Stimulated activated CD4-positive, alpha-beta T cell treated with anti-CD3 and anti-CD28 coated beads, Interleukin-4, amount 100 ng/mL, for 1 hour (primary cell): Measurements from ENCODE around the gene DRC1.

ENCODE experiments used
- DNase-seq: peaks from one replicate; pipeline ENCODE4 v3.0.0-alpha.2; 2020

DRC1 gene

DNA sequence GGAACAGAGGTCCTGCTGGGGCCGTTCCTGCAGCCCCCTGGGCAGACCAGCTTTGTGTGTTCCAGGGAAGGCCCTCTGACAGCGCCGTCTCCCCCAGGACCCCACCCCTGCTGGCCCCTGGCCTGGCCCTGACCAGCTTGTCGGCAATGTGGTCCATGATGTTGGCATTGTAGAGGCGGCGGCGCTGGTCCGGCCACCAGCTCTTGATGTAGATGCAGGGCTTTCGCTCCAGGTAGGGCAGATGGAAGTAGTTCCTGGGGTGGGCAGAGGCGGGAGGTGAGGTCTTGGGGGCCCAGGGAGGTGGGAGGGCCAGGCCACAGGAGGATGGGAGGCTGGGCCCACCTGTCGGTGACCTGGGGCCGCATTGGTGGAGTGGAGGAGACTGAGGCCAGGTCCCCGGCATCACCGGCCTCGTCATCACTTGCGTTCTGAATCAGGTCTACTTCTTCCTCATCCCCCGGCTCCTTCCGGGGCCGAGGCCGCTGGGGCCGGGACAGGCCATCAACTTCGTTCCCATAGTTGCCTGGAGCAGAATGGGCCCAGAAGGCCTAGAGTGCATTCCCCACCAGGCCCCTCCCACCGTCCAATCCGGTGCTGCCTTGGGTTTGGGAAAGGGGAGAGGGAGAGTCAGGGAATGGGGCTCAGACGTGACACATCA is 77.5 kb downstream of the DRC1 start:
- DNase-seq, result no peak

DNA sequence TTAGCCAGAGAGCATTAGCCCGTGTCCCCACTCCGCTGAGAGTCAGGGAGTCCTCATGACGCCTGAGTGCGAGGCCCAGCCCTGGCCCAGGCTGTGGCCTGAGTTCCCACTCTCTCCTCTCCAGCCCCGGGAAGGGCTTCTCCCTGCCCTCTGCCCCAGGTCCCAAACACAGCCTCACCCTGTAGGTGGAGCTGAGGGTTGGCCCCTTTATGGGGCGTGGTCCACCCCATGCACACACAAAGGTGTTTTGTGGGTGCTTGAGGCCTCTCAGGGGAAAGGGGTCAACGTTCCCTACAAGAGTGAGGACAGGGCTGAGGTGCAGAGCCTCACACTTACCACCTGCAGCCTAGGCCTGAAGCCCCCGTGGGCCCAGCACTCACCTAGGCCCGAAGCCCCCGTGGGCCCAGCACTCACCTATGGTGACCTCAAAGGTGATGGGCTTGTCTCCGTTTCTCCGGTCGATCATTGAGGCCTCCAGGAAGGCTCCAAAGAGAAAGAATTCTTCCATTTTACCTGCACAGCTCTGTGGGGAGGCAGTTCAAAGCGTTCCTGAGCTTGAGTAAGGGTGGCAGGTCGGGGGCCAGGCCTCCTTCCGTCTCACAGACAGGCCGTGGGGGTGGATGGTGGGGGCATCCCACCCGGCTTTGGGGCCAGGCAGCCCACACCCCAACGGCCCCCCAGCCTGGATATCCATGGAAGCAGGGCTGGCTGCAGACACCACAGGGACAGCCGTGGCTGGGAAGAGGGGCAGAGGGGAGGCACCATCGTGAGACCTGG is 78.3 kb downstream of the DRC1 start:
- DNase-seq, result no peak

DNA sequence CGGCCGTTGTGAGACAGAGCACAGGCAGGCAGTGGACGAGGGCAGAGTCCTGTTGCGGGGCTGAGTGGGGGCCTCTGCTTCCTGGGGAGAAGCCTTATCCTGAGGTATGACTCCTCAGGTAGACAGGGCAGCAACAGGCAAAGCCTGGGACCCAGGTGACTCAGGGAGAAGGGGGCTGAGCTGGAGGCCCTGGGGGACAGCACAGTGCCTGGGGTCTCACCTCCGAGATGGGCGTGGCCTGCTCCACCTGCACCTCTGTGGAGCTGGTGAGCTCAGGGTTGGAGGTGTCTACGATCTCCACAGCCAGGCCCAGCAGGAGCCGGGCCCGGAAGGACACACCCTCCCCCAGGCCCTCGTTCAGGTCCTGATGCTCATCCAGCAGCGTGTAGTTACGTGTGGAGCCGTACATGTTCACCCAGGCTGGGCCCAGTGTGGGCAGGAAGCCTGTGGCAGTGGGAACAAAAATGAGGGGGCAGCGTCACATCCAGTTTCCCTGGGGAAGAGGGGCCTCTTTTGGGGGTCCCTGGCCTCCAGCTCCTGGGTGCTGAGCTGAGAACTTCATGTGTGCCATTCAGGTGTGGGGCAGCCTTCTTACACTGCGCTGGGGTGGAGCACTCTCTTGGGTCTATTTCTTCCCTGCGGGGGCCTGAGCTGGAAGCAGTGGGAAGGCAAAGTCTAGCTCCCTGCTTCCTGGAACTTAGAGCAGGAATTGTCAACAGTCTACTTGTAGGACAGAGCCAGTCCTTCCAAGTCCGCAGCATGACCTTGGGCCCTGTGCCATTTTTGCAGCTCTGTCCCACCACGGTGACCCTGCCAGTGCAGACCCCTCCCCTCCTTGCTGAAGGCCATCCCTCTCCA is 79.1 kb downstream of the DRC1 start:
- DNase-seq, result no peak

DNA sequence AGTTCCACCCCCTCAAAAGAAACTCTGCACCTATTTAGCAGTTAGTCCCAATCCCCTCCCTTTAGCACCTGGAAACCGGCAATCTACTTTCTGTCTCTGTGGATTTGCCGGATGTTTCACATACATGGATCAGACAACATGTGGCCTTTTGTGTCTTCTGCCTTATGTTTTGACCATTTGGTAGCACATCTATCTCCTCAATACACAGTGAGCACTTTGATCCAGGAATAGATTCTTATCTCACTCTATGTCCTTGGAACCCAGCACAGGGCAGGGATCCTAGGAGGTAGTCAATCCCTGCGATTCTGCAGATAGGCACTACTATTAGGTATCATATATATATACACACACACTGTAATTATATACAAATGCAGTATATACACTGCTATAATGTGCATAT is 80.0 kb downstream of the DRC1 start:
- DNase-seq, result no peak

DNA sequence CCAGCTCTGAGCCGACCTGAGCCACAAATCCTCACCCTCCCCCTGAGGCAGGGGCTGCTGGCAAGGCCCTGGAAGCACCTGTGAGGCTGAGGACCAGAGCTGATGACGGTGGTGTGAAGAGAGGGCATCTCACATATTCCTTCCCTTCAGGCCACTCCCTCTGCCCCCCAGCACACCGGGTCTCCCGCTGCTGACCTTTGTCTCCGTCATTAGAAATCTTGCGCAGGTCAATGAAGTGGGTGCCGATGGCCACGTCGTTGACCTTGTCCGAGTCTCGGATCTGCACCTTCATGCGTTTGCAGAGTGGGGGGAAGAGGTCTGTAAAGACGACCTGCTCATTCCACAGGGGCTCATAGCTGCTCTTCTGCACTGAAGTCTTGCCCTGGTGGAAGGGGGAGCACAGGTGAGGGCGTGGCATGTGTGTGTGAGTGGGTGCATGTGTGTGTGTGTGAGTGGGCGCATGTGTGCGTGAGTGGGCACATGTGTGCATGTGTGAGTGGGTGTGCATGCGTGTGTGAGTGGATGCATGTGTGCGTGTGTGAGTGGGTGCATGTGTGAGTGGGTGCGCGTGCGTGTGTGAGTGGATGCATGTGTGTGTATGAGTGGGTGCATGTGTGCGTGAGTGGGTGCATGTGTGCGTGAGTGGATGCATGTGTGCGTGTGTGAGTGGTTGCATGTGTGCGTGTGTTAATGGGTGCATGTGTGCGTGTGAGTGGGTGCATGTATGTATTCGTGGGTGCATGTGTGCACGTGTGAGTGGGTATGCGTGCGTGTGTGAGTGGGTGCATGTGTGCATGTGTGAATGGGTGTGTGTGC is 80.7 kb downstream of the DRC1 start:
- DNase-seq, result no peak

DNA sequence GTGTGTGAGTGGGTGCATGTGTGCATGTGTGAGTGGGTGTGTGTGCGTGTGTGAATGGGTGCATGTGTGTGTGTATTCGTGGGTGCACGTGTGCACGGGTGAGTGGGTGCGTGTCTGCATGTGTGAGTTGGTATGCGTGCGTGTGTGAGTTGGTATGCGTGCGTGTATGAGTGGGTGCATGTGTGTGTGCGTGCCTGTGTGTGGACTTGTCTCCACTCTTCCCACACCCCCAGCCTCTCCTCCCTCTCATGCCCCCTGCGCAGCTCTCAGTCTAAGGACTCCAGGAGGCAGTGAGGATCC is 81.3 kb downstream of the DRC1 start:
- DNase-seq, result no peak

DNA sequence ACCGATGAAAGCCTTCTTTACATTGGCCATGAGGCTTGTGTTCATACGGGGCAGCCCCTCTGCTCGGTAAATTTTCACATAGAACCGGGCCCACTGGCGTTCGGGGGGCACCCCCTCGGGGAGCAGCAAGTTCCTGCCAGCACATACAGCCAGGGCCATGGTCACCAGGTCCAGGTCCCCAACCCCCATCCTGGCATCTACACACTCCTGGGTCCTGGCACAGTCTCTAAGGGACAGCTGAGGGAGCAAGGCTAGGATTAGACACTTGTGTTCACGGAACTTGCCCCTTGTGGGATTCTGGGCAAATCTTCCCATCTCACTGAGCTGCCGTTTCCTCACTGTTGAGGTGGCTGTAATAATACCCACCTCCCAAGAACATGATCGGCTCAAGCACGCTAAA is 81.8 kb downstream of the DRC1 start:
- DNase-seq, result no peak

DNA sequence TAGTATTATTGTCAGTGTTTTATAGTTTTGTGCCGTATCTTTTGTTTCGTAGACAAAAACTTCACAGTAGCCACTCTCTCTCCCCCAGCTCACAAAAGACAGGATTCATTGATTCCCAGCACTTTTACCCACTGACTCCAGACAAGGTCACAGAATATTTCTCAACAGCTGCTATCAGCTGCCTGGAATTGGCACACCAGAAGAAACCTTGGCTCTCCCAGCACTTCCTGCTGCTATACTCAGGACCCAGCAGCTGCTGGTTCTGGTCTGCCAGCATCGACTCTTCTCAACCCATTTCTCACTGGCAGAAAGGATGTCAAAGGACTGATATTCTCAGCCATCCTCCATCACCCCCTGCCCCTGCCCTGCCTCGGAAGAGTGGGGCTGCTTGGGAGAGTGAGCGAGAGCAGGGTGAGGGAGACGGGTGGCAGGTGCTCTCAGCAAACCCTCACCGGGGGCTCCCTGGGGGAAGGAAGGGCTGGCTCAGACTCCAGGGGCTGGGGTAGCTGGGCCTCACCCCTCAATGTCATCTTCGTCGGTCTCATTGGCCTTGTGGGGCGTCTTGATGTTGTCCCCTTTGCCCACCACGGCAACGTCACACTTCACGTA is 82.3 kb downstream of the DRC1 start:
- no peak for DNase-seq

DNA sequence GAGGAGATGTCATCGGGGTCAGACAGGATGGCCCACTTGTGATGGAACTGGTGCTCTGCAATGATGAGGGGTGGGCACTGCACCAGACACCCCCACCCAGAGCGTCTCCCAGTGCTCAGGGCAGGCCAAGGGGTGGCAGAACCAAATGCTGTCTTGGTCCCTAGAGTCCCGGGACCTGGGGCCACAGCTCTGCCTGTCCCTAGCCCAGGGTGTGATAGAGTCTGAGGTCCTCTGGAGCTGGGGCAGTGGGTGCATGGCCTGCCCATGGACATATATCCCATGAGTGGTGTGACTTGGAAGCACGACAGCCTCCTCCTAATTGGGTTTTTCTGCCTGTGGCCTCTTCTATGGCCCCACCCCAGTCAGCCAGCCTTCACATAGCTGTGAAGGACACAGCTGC is 82.9 kb downstream of the DRC1 start:
- no peak for DNase-seq

DNA sequence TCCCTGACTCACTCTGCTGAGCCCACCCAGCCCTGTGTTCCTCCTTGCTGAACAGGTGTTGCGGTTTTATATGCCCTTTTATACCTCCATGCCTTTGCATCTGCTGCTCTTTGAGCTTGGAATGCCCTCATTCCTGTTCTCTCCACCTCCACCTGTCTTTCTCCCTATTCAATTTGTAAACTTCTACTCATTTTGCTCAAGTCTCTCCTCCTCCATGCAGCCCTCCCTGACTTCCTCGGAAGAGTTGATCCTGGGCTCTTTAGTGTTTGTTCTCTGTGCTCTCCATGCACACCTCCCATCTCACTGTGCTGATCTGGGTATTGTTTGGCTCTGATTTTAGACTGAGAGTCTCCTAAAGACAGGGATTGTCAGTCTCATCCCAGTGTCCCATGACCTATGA is 83.4 kb downstream of the DRC1 start:
- no peak for DNase-seq

DNA sequence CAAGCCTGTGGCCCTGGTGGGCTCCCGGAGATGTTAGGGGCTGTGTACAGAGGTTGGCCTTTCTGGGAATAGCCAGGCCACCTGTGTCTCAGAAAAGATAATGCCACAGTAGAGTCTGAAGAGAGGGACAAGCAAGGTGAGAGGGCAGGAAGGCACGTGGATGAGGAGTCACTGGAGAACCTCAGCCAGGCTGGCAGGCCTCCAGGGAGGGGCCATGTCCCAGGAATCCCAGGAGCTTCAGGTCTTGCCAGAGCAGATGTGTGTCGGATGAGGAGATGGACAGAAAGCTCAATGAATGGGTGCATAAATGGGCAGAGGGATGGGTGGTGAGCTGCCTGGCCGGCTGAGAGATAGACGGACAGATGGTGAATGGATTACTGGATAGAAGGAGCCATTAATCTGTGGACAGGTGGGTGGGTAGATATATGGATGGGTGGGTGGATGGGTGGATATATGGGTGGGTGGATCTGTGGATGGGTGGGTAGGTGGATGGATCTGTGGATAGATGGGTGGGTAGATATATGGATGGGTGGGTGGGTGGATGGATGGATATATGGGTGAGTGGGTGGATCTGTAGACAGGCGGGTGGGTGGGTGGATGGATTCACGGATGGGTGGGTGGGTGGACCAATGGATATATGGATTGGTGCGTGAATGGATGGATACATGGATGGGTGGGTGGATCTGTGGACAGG is 84.2 kb downstream of the DRC1 start:
- DNase-seq, result no peak

DNA sequence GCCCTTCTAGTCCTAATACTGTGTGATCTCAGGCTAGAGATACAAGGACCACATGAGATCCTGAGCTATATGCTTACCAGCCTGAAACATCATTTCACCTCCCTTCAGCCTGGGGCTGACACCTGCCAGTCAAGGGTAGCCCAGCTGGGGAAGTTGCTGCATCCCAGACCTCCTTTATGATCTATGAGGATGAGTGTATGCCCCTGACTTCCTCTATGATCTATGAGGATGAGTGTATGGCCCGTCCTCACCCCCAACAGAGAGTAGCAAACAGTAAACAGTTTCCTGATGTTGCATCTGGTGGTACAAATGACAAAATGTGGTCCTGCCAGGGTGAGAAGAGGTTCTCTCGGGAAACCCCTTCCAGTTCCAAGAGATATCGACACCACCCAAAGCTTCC is 85.1 kb downstream of the DRC1 start:
- DNase-seq, result no peak

DNA sequence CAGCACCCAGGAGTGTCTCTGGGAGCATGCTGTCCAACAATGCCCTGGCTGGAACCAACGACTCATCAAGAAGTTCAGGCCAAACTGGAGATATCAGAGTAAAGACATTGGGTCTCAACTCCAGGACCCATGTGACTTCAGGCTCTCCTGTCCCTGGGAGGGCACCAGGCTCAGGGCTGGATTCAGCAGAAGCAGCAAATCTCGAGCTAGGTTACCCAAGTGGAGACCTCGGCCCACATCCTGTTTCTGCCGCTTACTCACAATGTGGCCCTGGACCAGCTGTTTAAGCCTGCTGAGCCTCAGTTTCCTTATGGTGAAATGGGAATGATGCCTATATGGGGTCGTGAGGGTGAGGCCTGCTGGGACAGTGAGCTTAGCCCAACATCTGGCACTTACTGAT is 85.5 kb downstream of the DRC1 start:
- DNase-seq, result no peak

DNA sequence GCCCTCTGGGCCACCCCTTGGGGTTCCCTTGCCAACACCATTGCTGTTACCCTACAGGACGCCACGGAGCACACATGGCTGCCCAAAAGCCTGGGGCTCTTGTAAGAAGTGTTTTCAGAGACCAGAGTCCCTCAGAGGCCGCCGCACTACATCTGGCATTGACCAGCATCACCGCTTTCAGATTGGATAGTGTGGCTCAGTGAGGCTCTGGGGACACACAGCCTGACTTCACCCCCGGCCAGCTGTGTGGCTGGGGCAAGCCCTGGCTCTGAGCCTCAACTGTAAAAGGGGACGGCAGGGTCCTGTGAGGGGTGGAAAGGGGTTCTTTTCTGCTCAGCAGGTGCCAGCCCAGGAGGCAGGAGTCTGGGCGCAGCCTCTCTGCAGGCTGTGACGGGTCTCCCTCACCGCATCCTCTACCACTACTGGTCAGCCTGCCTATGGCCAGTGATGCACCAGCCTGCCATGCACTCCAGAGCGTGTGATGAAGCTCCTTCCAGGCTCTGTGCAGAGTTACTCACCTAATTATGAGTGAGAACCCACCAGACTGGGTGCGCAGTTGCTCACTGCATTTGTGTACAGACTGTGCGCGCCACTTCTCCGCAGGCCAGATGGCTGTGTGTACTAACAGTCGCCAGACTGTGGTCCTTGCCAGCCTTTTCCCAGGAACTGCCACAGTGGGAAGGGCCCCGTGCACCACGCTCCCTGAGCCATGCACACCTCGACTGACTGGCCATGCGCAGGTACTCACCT is 86.9 kb downstream of the DRC1 start:
- no peak for DNase-seq

DNA sequence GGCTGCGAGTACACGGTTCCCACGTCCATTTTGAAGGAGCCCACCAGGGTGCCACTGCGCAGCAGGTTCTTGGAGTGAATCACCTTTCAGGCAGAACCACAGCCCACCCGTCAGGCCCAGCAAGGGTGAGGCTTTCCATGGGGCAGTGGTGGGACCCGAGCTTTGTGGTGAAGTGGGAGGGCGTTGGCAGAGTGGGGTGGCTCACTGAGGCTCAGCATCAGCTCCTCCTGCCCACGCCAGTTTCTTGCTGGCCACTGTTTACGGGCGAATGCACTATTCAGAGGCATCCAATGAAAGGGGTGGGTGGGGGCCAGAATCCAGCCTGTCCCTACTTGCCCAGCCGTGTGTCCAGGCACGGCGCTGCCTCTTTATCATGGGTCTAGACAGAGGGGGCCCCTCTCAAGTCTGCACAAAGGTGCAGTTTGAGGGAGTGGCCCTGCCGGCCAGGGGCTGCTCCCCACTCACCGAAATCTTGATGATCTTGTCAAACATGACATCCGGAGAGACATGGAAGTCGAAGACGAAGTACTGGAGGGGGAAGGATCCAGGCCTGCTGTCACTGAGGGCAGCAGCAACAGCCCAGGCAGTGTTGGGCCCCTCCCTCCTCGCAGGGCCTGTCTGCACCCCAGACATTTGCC is 87.6 kb downstream of the DRC1 start:
- no peak for DNase-seq

DNA sequence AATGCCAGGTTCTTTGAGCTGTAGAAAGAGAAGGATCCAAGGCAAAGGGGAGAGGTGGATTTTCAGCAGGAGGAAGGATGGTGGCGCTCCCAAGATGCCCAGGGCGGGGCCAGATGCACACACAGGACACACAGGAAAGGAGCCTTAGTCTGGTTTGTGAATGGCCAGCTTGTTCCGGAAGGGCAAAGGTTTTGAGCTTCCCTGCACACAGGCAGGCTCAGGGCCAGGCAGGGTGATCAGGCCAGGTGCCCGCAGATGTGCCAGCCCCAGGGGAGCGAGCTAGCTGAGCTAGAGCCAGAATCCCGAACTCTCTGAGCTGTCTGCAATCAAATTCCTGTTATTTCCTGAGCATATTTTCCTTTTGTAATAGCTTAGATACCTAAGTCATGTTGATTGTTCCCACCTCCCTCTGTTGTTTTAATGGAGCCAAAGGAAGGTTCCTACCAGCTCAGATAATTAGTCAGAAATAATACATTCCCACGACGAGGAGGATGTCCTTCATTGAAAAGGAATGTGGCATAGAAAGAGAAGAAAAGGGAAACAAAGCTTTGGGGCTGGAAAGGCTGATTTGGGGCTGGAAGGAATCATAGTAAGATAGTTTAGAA is 89.9 kb downstream of the DRC1 start:
- DNase-seq, result no peak

DNA sequence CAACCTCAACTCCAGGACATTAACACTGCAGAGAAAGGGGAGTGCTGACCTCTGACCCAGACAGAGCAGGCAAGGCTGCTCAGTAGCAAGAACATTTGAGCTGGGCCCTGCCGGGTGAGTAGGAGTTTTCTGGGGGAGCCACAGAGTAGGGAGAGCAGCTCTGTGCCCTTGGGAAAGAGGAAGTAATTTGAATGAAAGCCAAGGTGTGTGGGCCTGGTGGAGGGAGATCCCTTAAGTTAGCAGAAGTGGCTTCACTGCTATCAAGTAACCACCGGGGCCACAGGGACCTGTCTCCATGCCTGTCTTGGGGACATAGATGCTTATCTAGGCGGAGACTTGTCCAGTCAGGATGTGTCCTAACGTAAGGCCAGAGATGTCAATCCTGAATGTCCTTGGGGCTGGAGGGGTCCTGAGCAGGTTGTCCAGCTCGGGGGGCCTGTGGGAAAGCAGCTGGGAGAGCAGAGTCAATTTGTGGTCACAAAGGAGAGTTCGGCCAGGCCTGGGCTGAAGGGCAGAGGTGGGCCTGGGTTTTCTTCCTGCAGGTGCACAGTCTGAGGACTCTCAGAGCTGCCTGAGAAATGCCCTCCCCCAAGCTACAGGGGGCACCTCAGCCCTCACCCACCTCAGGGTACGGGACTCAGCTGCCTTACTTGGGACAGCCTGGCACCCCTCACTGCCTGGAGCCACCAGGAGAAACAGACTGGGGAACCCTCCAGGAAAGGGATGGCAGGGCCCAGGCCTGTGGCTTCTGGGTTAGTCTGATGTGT is 91.2 kb downstream of the DRC1 start:
- DNase-seq, result no peak

DNA sequence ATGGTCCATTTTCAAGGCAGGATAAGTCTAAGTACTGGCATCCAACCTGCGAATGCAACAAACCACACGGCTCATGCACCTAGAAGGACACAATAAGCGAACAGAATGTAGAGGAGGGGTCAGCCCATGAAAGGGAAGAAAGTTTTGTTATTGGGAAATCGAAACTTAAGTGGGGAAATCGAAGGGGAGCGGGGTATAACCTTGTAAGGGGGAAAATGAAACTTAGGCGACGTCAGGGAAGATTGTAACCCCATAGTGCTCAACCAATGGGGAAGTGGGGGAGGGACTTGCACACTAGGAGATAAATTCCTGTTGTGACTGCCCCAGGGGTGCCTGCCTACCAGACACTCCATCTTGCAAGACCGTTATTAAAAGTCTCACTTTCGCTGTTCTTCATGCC is 91.8 kb downstream of the DRC1 start:
- DNase-seq, result no peak

DNA sequence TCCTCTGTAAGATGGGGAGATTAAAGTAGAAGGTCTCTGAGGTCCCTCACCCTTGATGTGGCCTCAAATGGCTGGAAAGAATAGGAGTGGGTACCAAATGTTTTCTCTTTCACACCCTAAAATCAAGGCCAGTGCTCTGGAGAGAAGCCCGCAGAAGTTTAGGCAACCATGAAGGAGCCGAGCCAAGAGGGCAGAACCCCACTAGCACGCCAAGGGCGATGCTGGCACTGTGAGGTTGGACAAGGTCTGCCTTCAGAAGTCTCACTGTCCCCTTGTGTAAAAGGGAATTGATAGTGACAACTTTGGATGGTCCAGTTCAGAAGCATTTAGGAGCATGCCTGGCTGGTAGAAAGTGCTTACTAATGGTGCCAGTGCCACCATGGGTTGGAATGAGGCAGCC is 92.5 kb downstream of the DRC1 start:
- no peak for DNase-seq

DNA sequence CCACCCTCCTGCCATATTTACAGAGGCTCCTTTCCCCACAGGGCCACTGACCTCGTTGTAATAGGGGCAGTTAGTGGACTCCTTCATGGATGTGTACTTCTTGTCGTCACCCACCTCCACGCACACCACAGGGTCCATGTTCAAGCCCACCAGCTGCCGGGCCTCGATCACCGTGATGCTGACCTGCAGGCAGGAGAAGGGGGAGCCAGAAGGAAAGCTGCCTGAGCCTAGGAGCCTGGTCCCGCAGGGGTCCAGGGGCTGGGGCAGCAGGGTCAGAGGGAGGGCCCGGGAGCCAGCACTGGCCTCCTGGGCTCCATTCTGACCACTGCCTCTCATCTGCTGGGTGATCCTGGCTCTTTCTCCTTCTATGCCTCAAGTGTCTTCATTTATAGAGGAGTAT is 93.2 kb downstream of the DRC1 start:
- DNase-seq, result no peak
